Stimulated activated CD4-positive, alpha-beta T cell treated with anti-CD3 and anti-CD28 coated beads, Interleukin-4, amount 100 ng/mL, for 48 hours (primary cell): ENCODE data around the gene DALRD3.

Experiments used
- DNase-seq, 2 donors: peaks; one replicate each; pipeline ENCODE4 v3.0.0-alpha.2; 2020; ENCODE audit warnings: low read depth in 2 of 2

The DALRD3 gene

GRCh38 chr3:49017971-49018706, at the start of gene DALRD3:
DALRD3 (minus strand) TSS chr3:49018580; CDS start chr3:49018564, 16 bp downstream.
- DNase-seq: peak in 1 of 2 donors; percentile 52

- no peak for DNase-seq
Measured at GRCh38 chr3:49058011-49058410, 39.6 kb upstream of the DALRD3 start.

GRCh38 chr3:49057268-49057667, 38.9 kb upstream of the DALRD3 start:
- no peak for DNase-seq

- no peak for DNase-seq
Measured at GRCh38 chr3:49054344-49054862, 36.0 kb upstream of the DALRD3 start.

- no peak for DNase-seq
Measured at GRCh38 chr3:49053543-49053942, 35.2 kb upstream of the DALRD3 start.

- DNase-seq: no peak
Measured at GRCh38 chr3:49035281-49035680, 16.9 kb upstream of the DALRD3 start.

GRCh38 chr3:49034650-49035049, 16.3 kb upstream of the DALRD3 start:
- no peak for DNase-seq

GRCh38 chr3:49032646-49033304, 14.4 kb upstream of the DALRD3 start:
- DNase-seq: no peak

GRCh38 chr3:49030321-49030720, 11.9 kb upstream of the DALRD3 start:
- DNase-seq: no peak

- no peak for DNase-seq
Measured at GRCh38 chr3:49029563-49029884, 11.1 kb upstream of the DALRD3 start.

GRCh38 chr3:49028673-49029562, 10.5 kb upstream of the DALRD3 start, which contains the start of gene IMPDH2:
IMPDH2 (minus strand) TSS chr3:49029398; CDS start chr3:49029350, 48 bp downstream.
- DNase-seq: peak; percentile 89

GRCh38 chr3:49028298-49028672, 9.9 kb upstream of the DALRD3 start:
- no peak for DNase-seq

GRCh38 chr3:49027634-49028033, 9.3 kb upstream of the DALRD3 start:
- DNase-seq: no peak

- DNase-seq: no peak
Measured at GRCh38 chr3:49026536-49026935, 8.2 kb upstream of the DALRD3 start.

GRCh38 chr3:49025793-49026520, 7.6 kb upstream of the DALRD3 start:
- DNase-seq: no peak

- DNase-seq: no peak
Measured at GRCh38 chr3:49025005-49025792, 6.8 kb upstream of the DALRD3 start.

GRCh38 chr3:49024449-49024848, 6.1 kb upstream of the DALRD3 start:
- no peak for DNase-seq

GRCh38 chr3:49023775-49024174, 5.4 kb upstream of the DALRD3 start:
- no peak for DNase-seq

GRCh38 chr3:49022688-49023171, 4.3 kb upstream of the DALRD3 start:
- no peak for DNase-seq
